GM19023 (cell line): Measurements from ENCODE around the gene IL6ST.
"Not testable (repeated sequence)": the region's sequence is repeated elsewhere in the genome, so short reads cannot be mapped to it uniquely, and the experiment has no call there.

Experiments used
- ATAC-seq: cut with Tn5 transposase; IDR thresholded peaks from one replicate; pipeline ENCODE4 v1.9.1; 2021; ENCODE audit warnings: mild to moderate bottlenecking, moderate library complexity; ENCODE audit not compliant: unreplicated experiment

Gene IL6ST

DNA sequence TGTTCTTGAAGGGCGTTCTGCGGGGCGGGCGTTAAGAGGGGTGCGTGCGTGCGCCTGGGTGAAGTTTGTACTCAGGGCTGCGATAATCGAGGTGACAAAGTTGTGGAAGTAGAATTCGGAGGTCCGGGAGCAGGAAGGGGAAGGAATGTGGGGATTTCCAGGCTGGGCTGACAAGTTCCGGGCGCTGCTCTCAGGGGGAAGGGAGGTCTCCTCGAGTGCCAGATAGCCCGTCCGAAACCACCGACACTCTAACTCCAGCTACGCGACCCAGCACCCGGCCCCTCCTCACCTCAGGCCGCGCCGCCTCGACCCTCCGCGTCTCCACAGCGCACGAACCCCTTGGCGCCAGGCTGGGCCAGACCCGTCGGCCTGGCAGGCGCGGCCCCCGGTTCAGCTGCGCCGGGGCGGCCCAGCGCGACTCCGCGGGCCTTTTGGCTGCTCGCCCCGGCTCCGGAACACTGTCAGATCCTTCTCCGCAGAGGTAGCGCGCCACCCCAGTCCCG is at the start of gene IL6ST:
IL6ST (minus strand) TSS at position 469 of the 503 bp plus-strand sequence. CDS start 18,685 bp downstream, outside the sequence.
- peak; percentile 35 for ATAC-seq

- ATAC-seq = no peak
Measured at GRCh38 chr5:56039985-56040384, 45.2 kb upstream of the IL6ST start.

- not testable (repeated sequence) for ATAC-seq
Measured at GRCh38 chr5:56038206-56038605, 43.4 kb upstream of the IL6ST start.

DNA sequence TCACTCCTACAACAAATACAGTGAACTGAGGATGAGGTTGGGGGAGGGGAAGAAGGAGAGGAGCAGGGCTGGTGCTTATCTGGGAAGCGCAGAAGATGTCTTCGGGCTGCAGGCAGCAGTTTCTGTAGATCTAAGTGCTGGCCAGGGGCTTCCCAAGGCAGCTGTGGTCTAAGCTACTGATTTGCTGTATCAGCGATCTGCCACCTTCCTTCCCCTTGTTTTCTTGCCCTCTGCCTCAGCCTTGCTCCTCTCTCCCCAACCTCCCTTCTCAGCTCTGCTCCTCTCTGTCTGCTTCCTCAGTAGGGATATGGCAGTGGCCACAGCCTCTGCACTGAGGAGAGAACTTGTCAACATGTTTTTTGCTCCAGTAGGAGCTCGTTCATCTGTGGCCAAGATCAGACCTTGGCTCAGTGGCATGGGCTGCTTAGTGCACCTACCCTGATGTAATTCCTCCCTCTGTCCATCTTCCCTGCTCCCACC is 42.8 kb upstream of the IL6ST start:
- ATAC-seq = no peak

DNA sequence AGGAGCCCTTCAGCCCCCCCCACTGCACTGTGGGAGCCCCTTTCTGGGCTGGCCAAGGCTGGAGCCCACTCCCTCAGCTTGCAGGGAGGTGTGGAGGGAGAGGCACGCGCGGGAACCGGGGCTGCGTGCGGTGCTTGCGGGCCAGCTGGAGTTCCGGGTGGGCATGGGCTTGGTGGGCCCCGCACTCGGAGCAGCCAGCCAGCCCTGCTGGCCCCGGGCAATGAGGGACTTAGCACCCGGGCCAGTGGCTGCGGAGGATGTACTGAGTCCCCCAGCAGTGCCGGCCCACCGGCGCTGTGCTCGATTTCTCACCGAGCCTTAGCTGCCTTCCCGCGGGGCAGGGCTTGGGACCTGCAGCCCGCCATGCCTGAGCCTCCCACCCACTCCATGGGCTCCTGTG is 40.6 kb upstream of the IL6ST start:
- ATAC-seq = not testable (repeated sequence)

DNA sequence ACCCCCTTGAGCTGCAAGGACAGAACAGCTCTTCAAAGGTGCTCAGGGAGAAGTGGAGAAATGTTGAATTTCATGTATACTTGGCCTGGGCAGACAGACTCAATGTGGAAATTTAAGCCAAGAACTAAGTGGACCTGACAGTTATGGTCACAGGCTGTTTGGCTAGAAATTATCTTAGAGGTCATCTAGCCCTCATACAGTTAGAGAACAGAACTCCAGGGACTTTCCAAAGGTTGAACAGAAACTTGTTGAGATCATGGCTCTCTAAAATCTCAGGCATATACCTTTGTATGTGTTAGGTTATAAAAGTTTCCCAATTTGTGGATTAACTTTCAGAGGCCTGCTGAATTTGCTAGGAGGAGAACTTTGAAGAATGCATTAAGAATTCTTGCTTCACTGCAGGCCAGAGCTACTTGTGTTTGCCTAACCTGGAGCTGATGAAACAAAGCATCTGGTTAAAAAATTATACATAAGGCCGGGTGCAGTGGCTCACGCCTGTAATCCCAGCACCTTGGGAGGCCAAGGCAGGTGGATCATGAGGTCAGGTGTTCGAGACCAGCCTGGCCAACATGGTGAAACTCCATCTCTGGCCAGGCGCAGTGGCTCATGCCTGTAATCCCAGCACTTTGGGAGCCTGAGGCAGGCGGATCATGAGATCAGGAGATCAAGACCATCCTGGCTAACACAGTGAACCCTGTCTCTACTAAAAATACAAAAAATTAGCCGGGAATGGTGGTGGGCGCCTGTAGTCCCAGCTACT is 35.3 kb upstream of the IL6ST start:
- ATAC-seq = not testable (repeated sequence)

DNA sequence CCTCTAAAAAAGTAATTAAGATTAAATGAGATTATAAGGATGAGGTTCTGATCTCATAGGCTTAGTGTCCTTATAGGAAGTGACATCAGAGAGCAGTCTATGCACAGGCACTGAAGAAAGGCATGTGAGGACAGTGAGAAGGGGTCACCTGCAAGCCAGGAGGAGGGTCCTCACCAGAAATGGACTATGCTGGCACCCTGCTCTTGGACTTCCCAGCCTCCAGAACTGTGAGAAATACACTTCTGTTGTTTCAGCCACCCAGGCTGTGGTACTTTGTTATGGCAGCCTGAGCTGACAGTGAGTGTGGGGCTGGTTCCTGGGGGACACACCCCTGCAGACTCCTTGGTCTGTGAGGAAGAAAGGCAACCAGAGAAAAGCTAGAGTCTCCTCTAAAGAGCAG is 34.7 kb upstream of the IL6ST start:
- no peak for ATAC-seq

DNA sequence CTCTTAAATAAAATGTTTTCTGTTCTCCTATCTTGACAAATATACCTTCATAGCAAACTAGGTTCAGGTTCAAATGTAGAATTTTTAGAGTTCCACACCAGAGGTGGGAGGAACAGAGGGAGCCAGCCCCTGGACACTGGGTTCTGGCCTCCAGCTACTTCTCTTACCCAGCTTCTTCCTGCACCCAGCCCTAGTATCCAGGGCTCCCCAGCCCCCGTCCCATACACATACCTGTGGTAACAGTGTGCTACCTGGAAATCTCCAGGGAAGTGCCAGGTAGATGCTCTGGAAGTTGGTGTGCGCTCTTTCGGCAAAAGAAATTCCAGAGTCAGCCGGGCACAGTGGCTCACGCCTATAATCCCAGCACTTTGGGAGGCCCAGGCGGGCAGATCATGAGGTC is 33.9 kb upstream of the IL6ST start:
- no peak for ATAC-seq

- peak; percentile 83 for ATAC-seq
Measured at GRCh38 chr5:56026863-56027300, 32.1 kb upstream of the IL6ST start.

GRCh38 chr5:56025151-56025885 is 30.6 kb upstream of the IL6ST start:
- ATAC-seq = no peak

DNA sequence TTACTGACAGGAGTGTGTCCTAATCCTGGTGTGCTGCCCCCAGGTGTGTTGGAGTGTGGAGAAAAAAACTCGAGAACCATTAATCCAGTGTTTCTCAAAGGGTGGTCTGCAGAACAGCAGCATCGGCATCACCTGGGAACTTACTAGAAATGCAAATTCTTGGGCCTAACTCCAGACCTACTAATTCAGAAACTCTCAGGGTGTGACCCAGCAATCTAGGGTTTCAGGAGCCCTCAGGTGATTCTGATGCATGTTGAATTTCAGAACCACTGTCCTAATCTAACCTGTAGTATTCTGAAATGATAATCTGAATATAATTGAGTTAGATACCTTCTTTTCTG is 30.0 kb upstream of the IL6ST start:
- ATAC-seq = no peak

DNA sequence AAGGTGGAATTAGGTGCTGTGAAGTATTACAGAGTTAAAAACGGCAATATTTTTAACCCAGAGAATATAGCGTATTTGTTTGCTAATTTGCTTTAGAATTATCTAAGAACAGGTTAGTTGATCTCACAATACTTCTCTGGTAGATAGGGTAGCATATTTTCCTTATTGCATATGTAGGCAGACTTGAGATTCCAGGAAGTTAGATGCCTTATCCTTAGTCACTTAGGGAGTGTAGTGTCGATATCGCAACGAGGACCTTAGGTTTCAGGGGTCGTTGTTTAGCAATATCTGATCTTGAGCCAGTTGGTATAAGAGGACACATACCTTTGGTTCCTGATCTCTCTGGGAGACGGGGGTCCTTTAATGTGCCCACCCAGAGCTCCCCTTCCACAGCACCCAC is 28.5 kb upstream of the IL6ST start:
- ATAC-seq = no peak

- no peak for ATAC-seq
Measured at GRCh38 chr5:56019306-56020272, 24.8 kb upstream of the IL6ST start.

- ATAC-seq = no peak
Measured at GRCh38 chr5:56018832-56019231, 24.1 kb upstream of the IL6ST start.

DNA sequence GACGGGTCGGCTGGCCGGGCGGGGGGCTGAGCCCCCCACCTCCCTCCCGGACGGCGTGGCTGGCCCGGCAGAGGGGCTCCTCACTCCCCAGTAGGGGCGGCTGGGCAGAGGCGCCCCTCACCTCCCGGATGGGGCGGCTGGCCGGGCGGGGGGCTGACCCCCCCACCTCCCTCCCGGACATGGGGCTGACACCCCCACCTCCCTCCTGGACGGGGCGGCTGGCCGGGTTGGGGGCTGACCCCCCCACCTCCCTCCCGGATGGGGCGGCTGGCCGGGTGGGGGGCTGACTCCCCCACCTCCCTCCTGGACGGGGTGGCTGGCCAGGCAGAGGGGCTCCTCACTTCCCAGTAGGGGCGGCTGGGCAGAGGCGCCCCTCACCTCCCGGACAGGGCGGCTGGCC is 19.9 kb upstream of the IL6ST start:
- ATAC-seq = not testable (repeated sequence)

DNA sequence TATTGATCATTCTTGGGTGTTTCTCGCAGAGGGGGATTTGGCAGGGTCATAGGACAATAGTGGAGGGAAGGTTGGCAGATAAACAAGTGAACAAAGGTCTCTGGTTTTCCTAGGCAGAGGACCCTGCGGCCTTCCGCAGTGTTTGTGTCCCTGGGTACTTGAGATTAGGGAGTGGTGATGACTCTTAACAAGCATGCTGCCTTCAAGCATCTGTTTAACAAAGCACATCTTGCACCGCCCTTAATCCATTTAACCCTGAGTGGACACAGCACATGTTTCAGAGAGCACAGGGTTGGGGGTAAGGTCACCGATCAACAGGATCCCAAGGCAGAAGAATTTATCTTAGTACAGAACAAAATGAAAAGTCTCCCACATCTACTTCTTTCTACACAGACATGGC is 19.2 kb upstream of the IL6ST start:
- not testable (repeated sequence) for ATAC-seq

DNA sequence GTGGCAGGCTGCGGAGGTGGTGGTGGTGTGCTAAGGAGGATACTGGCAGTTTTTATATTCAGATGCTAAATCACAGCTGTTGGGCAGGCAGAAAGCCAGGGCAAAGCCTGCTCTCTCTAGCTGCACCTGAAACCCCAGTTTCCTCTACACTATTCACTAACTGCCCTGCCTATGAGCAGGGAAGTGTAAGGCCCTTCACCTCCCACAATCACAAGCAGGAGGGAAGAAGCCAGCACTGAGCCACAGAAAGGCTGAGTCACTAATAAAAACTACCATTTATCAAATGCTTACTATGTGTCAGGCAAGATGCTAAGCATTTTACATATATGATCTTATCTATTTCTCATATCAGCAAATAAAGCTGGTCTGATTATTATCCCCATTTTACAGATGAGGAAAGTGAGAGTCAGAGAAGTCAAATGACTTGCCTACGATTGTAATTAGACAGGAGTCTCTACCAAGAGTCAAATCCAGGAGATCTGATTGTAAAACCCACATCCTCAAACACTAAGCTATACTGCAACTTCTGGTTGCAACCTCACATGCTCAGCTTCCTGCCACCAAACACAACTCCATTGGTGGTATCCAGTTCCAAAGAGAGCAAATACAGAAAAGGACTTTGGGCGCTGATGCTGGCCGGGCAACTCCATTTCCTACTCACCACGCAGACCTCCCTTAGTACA is 17.7 kb upstream of the IL6ST start:
- ATAC-seq = no peak

GRCh38 chr5:56011835-56012234 is 17.1 kb upstream of the IL6ST start:
- no peak for ATAC-seq

DNA sequence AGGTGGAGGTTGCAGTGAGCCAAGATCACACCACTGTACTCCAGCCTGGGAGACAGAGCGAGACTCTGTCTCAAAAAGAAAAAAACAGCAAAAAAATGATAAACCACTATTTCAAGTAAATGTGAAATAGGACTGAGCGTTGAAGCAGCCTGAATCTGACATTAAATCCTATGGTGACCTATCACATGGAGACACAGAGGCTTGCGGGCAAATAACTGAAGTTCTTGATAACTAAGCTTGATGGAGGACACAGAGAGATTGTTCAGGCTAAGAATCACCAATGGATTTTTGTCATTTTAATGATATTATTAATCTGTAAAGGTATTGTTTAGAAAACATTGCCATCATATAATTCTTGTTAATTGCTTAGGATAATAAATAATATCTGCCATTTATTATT is 15.7 kb upstream of the IL6ST start:
- no peak for ATAC-seq

DNA sequence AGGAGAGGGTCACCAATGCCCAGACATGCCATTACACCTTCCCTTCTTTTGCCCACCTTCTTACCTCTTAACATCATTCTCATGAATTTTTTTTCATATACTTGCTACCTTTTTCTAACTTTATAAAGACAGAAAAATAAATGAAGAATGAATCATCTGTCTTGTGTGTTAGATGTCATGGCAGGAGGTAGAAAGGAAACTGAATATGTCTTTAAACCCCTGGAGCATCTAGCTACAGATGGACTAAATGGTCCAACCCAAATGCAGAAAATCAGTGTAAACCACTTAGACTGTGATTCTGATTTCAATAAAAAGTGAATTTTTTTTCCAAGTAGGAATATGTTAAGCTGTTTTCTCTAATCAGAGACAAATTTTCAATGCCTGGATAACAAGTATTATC is 11.8 kb upstream of the IL6ST start:
- no peak for ATAC-seq
